Renal cortical epithelial cell (primary cell): ENCODE measurements around the gene RAB13. TPM values are rescaled to one million over a fixed set of nuclear protein-coding genes. Genes with fewer than 3 reads are reported as not detected.
A peak's percentile ranks its signal among the peaks of the same experiment; 100 is the strongest.

Experiments used
- DNase-seq: peaks from one replicate; pipeline ENCODE4 v3.0.0-alpha.2; 2011; ENCODE audit warnings: low read depth
- total RNA-seq: library from RNA; depleted of rRNA; stranded (reverse); fragments of >200 nt; gene quantifications from 2 replicates; pipeline ENCODE4 v1.2.3, GENCODE V29; 2014

The RAB13 gene
- total RNA-seq, 1 donor from 2014 or later: 154 TPM

DNA sequence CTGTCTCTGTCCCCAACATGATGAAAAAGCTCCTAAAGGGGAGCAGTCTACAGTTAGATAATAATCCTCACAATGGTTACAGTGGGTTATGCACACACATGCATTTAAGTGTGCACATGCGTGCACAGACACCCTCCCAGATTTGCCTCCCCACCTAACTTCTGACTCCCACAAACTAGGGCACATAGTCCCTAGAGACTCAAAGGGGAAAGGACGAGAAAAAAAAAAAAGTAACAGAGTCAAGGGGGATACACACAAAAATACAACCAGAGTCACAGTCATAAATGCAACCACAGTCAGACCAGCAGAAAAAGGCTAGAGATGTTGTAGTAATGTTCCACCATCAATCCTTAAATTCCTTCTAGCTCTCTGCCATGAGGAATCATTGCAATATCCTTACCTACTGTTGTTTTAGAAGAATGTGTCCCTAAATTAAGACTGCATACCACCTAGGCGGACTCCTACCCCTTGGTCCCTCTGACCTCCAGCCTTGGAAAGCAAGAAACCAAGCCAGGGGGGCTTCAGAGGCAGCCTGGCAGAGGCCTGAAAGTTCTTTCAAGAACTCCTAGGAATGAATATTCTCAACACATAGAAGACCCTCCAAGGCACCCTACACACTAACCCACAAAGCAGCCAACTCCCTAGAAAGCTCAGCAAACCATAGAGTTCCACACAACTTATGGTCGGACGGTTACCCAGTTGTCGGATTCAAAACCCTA, 29.0 kb downstream of the RAB13 start:
- DNase-seq: no peak

DNA sequence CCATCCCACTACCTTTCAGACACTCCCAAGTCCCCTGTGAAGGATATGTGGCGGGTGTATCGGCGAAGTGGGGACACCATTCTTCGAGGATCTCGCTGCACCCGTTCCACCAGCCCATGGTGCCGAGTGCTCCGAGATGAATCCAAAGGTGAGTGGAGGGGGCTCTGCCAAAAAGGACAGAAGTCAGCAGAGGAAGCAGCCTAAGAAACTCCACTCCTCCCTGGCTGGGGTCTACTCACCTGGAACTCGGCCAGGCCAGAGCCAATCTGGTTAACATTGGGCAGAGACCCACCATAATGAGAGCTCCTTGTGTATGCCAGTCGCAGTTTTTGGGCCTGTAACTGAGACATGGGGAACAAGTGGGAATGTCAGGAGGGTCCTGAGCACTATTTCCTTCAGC, 31.3 kb downstream of the RAB13 start:
- no peak for DNase-seq

DNA sequence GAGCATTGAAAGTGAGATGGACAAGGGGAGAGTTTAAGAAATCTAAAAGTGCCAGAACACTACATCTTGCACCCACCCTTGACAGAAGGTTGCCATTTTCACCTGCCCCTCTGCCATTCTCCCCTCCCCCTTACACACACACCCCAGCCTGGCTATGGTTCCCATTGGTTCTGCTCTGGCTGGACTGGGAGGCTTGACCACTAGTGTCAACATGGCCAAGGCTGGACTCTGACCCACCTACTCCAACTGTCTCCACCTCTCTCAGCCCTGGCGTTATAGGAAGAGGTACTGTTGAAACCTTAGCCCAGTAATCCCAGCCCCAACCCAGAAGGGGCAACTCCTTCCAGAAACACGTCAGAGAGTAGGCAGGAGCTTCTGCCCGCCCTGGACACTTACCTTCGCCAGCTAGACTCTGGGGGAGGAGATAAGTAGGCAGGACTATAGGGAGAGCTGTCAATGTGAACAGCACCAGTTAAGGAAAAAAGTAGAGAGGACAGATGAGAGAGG, 32.2 kb downstream of the RAB13 start:
- DNase-seq: no peak

DNA sequence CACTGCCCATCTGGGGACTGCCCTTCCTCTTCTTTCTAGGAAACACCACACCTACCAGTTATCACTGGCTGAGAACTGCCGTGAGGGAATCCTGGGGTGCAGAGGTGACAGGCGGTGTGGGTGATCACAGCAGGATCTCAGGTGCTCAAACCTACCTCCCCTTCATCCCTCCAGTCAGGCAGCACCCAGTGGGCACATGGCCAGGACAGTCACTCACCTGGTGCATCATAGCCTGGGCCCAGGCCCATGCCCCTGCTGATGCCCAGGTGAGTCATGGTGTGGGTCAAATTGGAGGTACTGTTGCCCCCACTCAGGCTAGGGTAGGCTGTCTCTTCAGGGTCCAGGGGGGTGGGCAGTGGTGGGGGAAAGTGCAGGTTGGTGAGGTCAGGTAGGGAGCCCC, 34.3 kb downstream of the RAB13 start:
- DNase-seq: no peak

DNA sequence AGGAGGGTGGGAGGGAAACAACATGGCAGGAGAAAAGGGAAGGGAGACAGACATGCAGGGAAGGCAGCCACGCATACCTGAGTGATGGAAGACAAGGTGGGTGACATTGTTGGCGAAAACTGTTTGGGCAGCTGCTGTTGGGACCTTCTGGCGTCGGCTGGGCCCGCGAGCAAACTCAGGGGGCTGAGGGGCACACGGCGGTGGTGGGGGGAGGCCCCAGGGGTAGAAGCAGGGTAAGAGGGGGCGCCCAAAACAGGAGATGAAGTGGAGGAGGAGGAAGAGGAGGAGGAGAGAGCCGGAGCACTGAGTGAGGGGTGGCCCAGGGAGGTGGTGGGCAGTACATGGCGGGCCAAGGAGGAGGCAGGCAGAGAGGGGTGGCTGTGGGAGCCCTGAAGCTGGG, 35.0 kb downstream of the RAB13 start:
- DNase-seq: no peak

DNA sequence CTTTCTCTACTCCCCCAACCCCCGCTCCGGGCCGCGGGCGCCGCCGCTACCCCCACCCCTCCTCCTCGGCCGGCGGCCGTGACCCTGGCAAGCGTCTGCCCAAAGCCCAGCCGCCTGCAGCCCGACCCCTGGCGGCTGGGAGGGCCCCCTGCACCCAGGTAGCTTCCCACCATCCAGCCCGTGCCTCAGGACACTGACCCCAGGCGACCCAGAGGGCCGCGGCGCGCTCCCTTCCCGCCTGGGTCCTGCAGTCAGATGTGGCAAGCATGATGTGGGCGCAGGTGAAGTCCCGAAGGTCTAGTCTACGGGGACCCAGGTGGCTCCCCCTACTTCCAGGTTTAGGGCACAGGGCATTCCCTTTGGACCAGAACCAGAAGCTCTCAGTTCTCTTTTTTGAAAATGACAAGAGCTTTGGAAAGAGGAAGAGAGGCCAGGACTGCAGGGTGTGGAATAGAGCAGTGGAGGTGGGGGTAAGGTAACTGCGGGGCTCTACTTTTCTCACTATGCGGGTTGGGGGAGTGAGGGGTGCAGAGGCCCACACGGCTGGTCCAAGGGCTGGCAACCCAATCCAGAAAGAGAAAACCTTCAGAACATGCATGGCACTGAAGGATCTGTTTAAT, 39.4 kb downstream of the RAB13 start, which contains the start of gene DENND4B:
DENND4B (minus strand) TSS at position 97 of the 620 bp plus-strand sequence. CDS start 2,344 bp downstream, outside the sequence.
- peak; percentile 38 for DNase-seq

DNA sequence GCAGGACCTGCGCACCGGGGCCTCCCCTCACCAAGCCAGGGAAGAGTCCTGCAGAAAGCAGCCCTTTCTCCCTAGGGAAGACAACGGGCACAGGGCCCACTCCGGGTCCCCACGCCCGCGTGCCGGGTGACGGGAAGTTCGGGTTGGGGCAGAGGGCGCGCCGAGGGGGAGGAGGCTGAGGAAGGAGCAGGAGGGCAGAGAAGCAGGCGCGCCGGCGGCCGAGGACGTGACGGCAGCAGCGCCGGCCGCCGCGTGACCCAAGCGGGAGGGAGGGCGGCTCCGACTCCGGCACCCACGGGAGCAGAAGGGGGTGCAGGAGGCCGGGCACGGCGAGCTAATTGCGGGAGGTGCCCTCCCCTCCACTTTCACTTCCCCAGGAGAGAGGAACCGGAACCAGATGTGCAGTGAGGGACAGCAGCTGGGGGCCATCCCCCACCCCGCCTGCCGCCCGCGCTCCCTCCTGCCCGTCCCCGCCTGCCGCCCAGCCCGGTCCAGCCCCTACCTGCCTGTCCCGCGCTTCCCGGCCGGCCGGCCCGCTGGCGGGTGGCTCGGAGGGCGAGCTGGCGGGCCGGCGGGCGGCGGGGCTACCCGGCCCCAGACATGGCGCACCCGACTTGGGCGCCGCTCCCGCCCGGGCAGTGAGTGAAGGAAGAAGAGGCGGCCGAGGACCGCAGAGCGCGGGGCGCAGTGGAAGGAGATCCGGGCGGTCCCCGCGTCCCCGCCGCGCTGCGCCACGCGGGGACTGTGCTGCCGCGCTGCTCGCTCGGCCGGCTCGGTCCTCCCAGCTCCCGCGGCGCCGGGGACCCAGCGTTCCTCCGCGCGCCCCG, 40.1 kb downstream of the RAB13 start:
- peak; percentile 20 for DNase-seq

DNA sequence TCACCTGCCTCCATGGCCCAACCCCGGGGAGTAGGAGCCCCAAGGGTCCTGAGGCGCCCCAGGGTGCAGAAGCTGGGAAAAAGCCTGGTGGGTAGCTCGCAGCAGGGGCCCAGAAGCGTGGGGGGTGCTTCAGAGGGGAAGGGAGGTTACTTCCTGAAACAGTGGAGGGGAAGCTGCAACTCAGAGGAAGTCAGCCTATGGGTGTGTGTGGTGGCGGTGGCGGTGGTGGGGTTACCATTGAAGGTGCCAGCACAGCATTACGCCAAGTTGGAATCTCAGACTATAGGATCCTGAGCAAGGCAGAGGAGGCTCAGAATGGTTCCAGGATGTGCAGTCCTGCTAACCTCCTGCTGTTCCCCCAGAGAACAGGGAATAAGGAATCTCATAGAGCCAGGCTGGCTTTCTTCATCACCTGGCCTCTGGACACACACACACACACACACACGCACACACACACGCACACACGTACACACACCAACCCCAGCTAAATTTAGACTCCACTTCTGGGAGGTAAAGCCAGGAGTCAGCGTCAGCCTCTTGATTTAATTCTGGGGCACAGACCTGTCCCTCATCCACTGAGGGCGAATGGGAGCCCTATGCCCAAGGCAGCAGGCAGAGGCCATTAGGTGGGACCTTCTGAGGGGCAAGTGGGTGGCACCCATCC, 40.9 kb downstream of the RAB13 start:
- peak; percentile 30 for DNase-seq

DNA sequence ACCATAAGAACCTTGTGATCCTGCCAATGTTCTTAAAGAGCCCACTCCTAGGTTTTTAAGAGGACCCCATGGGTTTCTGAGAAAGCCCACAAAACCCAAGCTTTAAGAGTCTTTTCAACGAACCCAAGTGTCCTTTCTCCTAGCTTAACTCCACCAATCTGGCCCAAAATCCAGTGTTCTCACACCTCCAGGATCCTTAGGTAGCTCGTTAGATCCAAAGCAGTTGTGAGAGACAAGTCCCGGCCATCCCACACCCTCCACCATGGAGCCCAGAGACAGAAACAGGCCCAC, 41.4 kb downstream of the RAB13 start:
- DNase-seq: no peak

DNA sequence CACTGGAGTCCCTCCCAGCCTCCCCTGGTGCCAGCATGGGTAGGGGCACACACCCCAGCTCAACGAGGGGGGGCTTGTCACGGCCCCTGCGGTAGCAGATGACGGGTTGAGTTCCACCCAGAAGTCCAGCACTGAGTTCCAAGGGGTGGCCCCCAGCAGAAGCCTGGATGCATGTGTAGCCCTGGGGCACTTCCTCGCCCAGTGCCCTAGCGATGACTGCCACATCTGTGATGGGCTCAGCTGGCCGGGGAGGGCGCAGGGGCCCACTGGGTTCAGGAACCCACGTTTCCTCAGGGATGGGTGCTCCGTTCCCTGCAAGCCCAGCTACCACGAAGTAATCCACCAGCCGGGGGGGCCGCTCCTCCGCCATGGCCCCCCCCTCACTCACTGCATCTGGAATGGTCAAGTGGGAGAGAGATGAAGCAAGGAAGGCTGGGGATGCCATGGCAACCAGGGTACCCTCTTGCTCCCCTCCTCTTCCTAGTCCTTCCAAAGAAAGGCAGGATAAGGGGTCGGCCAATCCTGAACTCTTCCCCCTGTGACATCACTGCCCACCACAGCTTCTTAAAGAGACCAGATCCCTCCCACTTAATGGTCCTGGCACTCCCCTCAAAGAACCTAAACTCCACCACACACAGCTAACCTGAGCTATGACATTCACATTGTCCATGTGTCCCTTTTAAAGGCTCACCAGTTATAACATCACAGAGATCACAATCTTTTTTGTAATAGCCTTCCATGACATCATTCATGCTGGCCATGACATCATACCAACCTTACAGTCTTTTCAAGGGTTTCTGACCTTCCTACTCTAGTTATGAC, 41.9 kb downstream of the RAB13 start:
- DNase-seq: no peak

DNA sequence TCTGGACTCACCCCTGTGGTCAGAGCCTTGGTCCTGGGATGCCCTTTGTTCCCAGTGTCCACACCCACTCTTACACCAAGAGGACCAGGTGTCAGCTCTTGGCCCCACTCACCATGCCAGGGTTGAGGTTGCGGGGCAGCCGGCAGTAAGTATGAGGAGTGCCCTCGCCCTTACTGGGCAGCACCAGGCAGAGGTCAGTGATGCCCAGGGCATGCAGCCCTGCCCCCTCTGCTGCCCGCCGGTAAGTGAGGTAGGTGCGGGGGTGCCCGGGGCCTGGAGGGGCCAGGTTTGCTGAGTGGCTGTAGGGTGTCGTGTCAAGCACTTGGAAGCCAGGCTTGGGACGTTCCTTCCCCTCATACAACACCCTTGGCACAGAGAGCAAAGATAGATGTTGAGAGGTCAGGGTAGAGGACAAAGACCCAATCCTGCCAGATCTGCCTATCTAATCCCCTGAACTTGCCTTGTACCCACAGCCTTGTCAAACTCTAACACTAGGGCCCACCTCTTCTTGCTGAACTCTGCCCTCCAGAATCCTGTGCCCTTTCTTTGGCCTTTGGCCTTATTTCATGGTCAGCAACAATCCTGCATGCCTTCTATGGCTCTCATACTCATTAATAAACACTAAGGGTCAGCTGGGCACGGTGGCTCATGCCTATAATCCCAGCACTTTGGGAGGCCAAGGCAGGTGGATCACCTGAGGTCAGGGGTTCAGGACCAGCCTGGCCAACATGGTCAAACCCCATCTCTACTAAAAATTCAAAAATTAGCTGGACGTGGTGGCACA, 43.2 kb downstream of the RAB13 start:
- DNase-seq: no peak

DNA sequence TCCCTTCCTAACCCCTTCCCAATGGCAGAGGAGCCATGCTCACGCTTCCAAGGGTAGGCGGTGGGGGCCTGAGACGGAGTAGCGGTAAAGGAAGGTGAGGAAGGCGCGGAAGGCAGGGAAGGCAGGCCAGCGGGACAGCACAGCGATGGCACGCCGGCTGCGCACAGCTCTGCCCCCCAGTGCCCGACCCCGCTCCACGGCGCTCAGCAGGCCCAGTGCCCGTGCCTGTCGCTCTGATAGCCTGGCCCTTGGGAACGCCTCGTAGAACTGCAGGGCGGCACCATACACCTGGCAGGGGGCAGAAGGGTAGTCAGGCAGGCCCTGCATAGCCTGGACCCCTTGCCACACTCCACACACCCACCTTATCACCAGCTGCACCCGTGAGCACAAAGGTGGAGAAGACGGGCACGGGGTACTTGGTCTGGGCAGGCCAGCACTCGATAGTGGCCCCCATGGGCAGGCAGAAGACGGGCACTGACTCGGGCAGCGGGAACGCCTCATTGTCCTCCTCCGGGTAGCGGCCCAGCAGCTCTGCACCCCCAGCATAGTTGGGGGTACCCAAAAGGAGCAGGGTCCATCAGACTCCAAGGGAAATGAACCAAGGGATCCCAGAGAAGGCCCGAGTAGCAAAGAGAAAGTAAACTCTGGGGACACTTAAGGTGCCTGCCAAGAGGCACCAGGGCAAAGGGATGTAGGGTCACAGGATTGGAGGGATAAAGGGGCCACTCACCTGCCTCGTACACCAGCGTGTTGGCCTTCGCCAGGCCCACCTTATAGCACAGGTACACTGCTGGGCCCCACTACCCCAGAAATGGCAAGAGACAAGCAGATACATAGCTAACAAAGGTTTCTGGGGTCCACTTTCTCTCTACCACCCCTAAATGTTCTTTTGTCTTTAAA, 44.1 kb downstream of the RAB13 start:
- DNase-seq: no peak

DNA sequence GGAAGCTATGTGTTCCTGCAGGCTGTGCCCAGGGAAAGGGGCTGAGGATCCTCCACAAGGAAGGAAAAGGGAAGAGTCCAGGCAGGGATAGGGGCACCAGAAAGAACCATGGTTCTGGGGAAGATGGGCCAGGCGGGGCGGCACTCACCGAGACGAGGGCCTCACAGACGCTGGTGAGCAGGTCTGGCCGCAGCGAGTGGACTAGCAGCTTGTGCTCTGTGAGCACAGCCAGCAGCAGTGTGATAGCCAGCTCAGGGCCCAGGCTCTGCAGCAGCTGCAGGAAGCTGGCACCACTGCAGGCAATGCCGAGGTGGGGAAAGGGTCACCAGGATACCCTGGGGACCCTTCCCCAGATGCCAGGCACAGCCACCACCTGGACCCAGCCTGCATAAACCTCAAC, 45.4 kb downstream of the RAB13 start:
- DNase-seq: no peak

DNA sequence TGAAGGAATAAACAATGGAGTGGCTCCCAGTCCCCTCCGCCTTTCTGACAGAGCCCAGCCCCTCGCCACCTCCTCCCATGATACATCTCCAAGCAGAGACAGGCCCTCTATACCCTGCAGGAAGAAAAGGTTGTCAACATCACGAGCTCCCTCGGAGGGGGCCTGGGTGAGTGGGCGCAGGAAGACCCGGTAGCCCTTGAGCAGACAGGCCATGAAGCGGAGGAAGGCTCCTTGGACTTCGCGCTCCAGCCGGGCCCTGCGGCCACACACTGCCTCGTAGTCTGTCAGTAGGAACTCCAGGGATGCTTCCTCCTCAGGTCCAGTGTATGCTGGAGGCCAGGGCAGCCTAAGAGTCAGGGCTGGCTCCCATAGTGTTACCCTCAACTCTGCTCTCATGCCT, 46.7 kb downstream of the RAB13 start:
- DNase-seq: no peak

DNA sequence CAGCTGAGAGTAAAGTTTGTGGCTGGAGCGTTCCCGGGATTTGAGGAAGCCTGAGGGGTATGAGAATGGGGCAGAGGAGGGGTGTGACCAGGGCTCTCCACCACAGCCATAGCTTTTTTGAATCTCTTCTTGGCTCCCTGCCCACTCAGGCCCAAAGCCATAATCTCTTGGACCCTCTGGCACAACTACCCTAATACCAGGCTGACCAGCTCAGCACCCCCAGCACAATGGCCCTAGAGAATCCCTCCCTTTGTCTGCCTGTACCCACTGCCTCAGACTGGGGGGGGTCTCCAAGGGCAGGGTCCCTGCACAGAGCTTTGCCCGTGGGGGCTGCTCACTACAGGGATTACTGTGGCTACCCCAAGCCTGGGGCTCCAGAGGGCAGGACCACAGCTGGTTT, 47.1 kb downstream of the RAB13 start:
- DNase-seq: no peak

DNA sequence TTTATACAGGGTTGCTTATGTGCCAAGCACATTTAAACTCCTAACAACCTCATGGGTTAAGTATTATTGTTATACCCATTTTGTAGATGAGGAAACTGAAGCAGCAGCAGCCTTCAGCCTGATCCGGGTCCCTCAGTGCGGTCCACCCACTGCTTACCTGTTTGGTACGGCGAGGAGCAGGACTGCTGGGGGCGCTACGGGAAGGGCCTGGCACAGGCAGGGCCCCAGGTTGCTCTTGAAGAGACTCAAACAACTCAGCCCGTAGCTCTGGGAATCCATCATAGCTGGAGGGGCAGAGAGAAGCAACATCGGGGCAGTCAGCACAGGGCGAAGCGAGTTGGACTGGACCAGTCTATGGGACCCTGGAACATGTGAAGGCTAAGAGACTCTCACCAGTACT, 48.8 kb downstream of the RAB13 start:
- DNase-seq: no peak

DNA sequence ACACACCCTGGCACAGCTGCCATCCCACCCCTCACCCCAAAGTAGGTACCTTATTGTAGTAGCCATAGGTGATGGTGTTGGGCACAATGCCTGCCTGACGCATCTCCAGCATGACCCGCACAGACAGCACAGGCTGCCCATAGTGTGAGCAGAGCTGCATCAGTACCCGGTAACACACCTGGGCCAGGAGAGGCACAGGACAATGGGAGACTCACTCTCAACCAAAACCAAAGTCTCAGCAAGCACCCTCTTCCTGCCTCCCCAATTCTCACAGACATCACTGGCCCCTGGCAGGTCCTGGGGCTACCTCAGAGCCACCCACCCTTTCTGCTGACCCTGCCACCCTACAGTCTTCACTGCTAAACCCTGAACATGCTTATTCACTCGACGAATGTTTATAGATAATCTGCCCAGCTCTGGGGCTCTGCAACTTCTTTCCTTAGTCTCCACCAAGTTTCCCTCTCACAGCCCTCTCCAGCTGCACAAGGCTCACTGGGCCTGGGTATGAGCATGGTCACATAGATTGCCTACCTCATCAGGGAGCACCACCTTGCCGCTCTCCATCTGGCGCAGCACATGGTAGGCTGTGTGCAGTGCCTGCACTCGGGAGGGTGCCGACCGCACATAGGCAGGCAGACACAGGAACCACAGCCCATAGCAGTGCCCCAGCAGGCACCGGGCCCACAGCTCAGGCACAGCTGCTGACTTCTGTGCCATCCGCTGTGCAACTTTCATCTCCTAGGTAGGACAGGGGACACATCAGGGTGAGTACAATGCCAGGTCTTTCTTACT, 49.9 kb downstream of the RAB13 start:
- DNase-seq: no peak

DNA sequence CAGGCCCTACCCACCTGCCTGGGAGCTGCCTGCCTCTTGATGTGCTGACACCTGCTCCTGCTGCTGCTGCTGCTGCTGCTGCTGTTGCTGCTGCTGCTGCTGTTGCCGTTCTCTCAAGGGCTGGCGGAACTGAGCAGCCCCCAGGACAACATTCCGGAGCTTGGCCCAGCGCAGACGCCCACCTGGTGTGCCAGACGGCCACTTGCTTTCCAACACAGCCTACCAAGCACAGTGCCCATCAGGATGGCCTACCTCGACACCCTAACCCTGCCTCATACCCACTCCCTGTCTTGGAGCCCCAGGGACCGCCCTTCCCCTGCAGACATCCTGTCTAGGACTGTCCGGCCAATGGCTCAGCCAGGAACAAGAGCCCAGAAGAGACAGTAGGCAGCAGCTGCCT, 51.4 kb downstream of the RAB13 start:
- no peak for DNase-seq

DNA sequence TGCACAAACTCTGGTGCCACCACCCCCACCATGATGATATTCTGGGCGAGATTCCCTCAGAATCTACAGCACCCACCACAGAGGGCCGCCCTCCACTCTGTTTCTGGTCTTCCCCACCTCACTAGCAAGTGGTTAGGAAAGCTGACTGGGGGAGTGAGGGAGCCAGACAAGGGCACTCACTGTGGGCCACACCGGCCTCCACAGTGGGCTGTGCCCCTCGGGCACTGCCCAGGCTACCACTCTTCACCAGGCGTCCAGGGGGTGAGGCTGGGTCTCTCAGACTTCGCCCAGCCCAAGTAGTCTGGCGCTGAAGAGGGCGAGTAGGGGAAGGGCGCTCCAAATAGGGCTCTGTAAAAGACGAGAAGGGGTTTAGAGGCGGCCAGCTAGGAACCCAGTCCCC, 52.2 kb downstream of the RAB13 start:
- no peak for DNase-seq
